Trophoblast cell (in vitro differentiated cells and primary cell): Measurements from ENCODE around the gene MEOX1.
A peak's percentile ranks its signal among the peaks of the same experiment; 100 is the strongest.
"Not testable (repeated sequence)": the region's sequence is repeated elsewhere in the genome, so short reads cannot be mapped to it uniquely, and the experiment has no call there.

Experiments used
- DNase-seq, 2 donors: peaks; one replicate each; pipeline ENCODE4 v3.0.0-alpha.2; 2016
- H2AFZ ChIP-seq: 2 replicates; pipeline ENCODE4 v1.6.1; 2013; ENCODE audit warnings: low read length, moderate library complexity, mild to moderate bottlenecking; ENCODE audit not compliant: insufficient read depth, poor library complexity
- H2AK5ac ChIP-seq: 2 replicates; pipeline ENCODE4 v1.6.1; 2013; ENCODE audit warnings: mild to moderate bottlenecking, low read length
- H2BK120ac ChIP-seq: 2 replicates; pipeline ENCODE4 v1.6.1; 2013; ENCODE audit warnings: low read length, mild to moderate bottlenecking, moderate library complexity; ENCODE audit not compliant: insufficient read depth, poor library complexity
- H2BK12ac ChIP-seq: 2 replicates; pipeline ENCODE4 v1.6.1; 2013; ENCODE audit warnings: mild to moderate bottlenecking, low read length, moderate library complexity
- H2BK5ac ChIP-seq: 2 replicates; pipeline ENCODE4 v1.6.1; 2013; ENCODE audit warnings: low read length, low read depth, moderate library complexity, mild to moderate bottlenecking; ENCODE audit not compliant: poor library complexity
- H3K14ac ChIP-seq: 2 replicates; pipeline ENCODE4 v1.6.1; 2013; ENCODE audit warnings: mild to moderate bottlenecking, low read length
- H3K18ac ChIP-seq: 2 replicates; pipeline ENCODE4 v1.6.1; 2013; ENCODE audit warnings: mild to moderate bottlenecking, low read length
- H3K23ac ChIP-seq: 2 replicates; pipeline ENCODE4 v1.6.1; 2013; ENCODE audit warnings: low read length
- H3K27ac ChIP-seq: 2 replicates; pipeline ENCODE4 v1.5.1; 2013; ENCODE audit warnings: low read depth, mild to moderate bottlenecking, inconsistent platforms, low read length, moderate library complexity
- H3K27me3 ChIP-seq: 2 replicates; pipeline ENCODE4 v1.6.1; 2013; ENCODE audit warnings: inconsistent platforms, mild to moderate bottlenecking, low read length, moderate library complexity; ENCODE audit not compliant: insufficient read depth
- H3K36me3 ChIP-seq, 2 experiments: 1 replicate in 1 of 2; 2 replicates in 1 of 2; pipeline ENCODE4 v1.6.1; 2013; ENCODE audit warnings: low read length in 2 of 2, mild to moderate bottlenecking in 2 of 2, moderate library complexity in 1 of 2; ENCODE audit not compliant: insufficient read depth in 2 of 2, control insufficient read depth in 1 of 2
- H3K4ac ChIP-seq: 2 replicates; pipeline ENCODE4 v1.6.1; 2013; ENCODE audit warnings: low read depth, mild to moderate bottlenecking, low read length, moderate library complexity
- H3K4me1 ChIP-seq, 2 experiments: 1 replicate in 1 of 2; 2 replicates in 1 of 2; pipeline ENCODE4 v1.6.1; 2013; ENCODE audit warnings: low read length in 2 of 2, mild to moderate bottlenecking in 2 of 2, moderate library complexity in 1 of 2; ENCODE audit not compliant: insufficient read depth in 2 of 2, control insufficient read depth in 1 of 2
- H3K4me2 ChIP-seq: 2 replicates; pipeline ENCODE4 v1.6.1; 2013; ENCODE audit warnings: inconsistent platforms, mild to moderate bottlenecking, low read length, moderate library complexity
- H3K4me3 ChIP-seq: 2 replicates; pipeline ENCODE4 v1.5.1; 2013; ENCODE audit warnings: mild to moderate bottlenecking, low read depth, low read length, inconsistent platforms
- H3K79me1 ChIP-seq: one replicate; pipeline ENCODE4 v1.6.1; 2013; ENCODE audit warnings: low read length
- H3K79me2 ChIP-seq: 2 replicates; pipeline ENCODE4 v1.6.1; 2013; ENCODE audit warnings: low read length, mild to moderate bottlenecking; ENCODE audit not compliant: control insufficient read depth, insufficient read depth, poor library complexity
- H3K9ac ChIP-seq: 2 replicates; pipeline ENCODE4 v1.6.1; 2013; ENCODE audit warnings: mild to moderate bottlenecking, low read length
- H3K9me3 ChIP-seq: 2 replicates; pipeline ENCODE4 v1.6.1; 2013; ENCODE audit warnings: low read depth, mild to moderate bottlenecking, control low read depth, inconsistent platforms, low read length; ENCODE audit not compliant: insufficient read depth
- H4K12ac ChIP-seq: 2 replicates; pipeline ENCODE4 v1.6.1; 2013; ENCODE audit warnings: low read depth, mild to moderate bottlenecking, low read length, moderate library complexity
- H4K8ac ChIP-seq: 2 replicates; pipeline ENCODE4 v1.6.1; 2013; ENCODE audit warnings: low read depth, mild to moderate bottlenecking, low read length, moderate library complexity
- H4K91ac ChIP-seq: one replicate; pipeline ENCODE4 v1.6.1; 2013; ENCODE audit warnings: low read depth, mild to moderate bottlenecking, low read length, moderate library complexity
- WGBS: extraction: QIAGEN DNeasy Blood & Tissue Kit; methylation state at CpG from one replicate; pipeline ENCODE4 v1.1.7; 2013; ENCODE audit warnings: missing lambda C conversion rate; ENCODE audit not compliant: insufficient read length, insufficient coverage; ENCODE audit errors: extremely low coverage; 5-methylcytosine and 5-hydroxymethylcytosine counted together

MEOX1 gene

GRCh38 chr17:43603321-43603720 is 58.4 kb downstream of the MEOX1 start:
- no peaks in the 10 kb centered on the region for H3K36me3 ChIP-seq
- H2BK120ac ChIP-seq, result no peak overlapping the region
- H4K91ac ChIP-seq, result no peak overlapping the region
- no peak overlapping the region for H2BK5ac ChIP-seq
- H3K79me1 ChIP-seq, result peaks cover 13% of the 10 kb centered on the region
- peaks cover 14 to 26% of the 10 kb centered on the region in 2 experiments for H3K4me1 ChIP-seq
- H2AK5ac ChIP-seq, result no peak overlapping the region
- no peak overlapping the region for H2AFZ ChIP-seq
- H4K8ac ChIP-seq, result no peak overlapping the region
- H3K4me2 ChIP-seq, result no peak overlapping the region
- H3K79me2 ChIP-seq, result no peaks in the 10 kb centered on the region
- H3K4me3 ChIP-seq, result no peak overlapping the region
- H2BK12ac ChIP-seq, result no peak overlapping the region
- WGBS, result no CpG with 5 or more reads among the region's 1 CpG
- no peak overlapping the region for H3K14ac ChIP-seq
- H3K23ac ChIP-seq, result no peak overlapping the region
- H3K9me3 ChIP-seq, result peaks cover 4% of the 10 kb centered on the region
- no peak overlapping the region for H3K18ac ChIP-seq
- no peaks in the 10 kb centered on the region for H3K27me3 ChIP-seq
- no peak overlapping the region for H3K9ac ChIP-seq
- H3K27ac ChIP-seq, result no peak overlapping the region
- no peak overlapping the region for H3K4ac ChIP-seq
- no peak overlapping the region for H4K12ac ChIP-seq
- no peak for DNase-seq

DNA sequence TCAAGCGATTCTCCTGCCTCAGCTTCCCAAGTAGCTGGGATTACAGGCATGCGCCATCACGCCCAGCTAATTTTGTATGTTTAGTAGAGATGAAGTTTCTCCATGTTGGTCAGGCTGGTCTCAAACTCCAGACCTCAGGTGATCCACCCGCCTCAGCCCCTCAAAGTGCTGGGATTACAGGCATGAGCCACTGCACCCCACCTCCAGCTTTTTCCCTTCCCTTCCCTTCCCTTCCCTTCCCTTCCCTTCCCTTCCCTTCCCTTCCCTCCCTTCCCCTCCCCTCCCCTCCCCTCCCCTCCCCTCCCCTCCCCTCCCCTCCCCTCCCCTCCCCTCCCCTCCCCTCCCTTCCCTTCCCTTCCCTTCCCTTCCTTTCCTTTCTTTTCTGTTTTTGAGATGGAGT is 59.2 kb downstream of the MEOX1 start:
- not testable (repeated sequence) for H2AFZ ChIP-seq, H3K27ac ChIP-seq, H3K9ac ChIP-seq, H3K79me2 ChIP-seq, DNase-seq, H2BK120ac ChIP-seq, H3K9me3 ChIP-seq, H2AK5ac ChIP-seq, H3K23ac ChIP-seq, H3K27me3 ChIP-seq, H3K4ac ChIP-seq, H3K18ac ChIP-seq, H4K91ac ChIP-seq, H3K4me3 ChIP-seq, H3K4me2 ChIP-seq, H4K12ac ChIP-seq, H3K14ac ChIP-seq, H4K8ac ChIP-seq, H2BK12ac ChIP-seq, H2BK5ac ChIP-seq, H3K36me3 ChIP-seq
- Histone ChIP-seq H3K4me1 (peaks cover 18 to 30% of the 10 kb centered on the region in 2 experiments), H3K79me1 (peaks cover 20% of the 10 kb centered on the region)
- WGBS, result no CpG with 5 or more reads among the region's 4 CpGs

GRCh38 chr17:43601280-43602039 is 60.3 kb downstream of the MEOX1 start:
- no peaks in the 10 kb centered on the region for H3K36me3 ChIP-seq
- H3K23ac ChIP-seq, result no peak overlapping the region
- H4K8ac ChIP-seq, result no peak overlapping the region
- no peak overlapping the region for H3K4me2 ChIP-seq
- no peak overlapping the region for H2AK5ac ChIP-seq
- peaks cover 1% of the 10 kb centered on the region for H3K79me2 ChIP-seq
- no peak for DNase-seq
- peaks cover 25% of the 10 kb centered on the region for H3K79me1 ChIP-seq
- no peaks in the 10 kb centered on the region for H3K27me3 ChIP-seq
- H2BK5ac ChIP-seq, result no peak overlapping the region
- H2BK120ac ChIP-seq, result peak overlapping the region; percentile 34
- peak overlapping the region; percentile 5 for H4K91ac ChIP-seq
- H3K27ac ChIP-seq, result no peak overlapping the region
- no CpG with 5 or more reads among the region's 10 CpGs for WGBS
- no peak overlapping the region for H3K14ac ChIP-seq
- H3K4me3 ChIP-seq, result no peak overlapping the region
- H3K9ac ChIP-seq, result no peak overlapping the region
- peaks cover 4% of the 10 kb centered on the region for H3K9me3 ChIP-seq
- peaks cover 22 to 34% of the 10 kb centered on the region in 2 experiments for H3K4me1 ChIP-seq
- peak overlapping the region; percentile 58 for H2BK12ac ChIP-seq
- H3K18ac ChIP-seq, result no peak overlapping the region
- no peak overlapping the region for H2AFZ ChIP-seq
- H4K12ac ChIP-seq, result no peak overlapping the region
- H3K4ac ChIP-seq, result no peak overlapping the region

DNA sequence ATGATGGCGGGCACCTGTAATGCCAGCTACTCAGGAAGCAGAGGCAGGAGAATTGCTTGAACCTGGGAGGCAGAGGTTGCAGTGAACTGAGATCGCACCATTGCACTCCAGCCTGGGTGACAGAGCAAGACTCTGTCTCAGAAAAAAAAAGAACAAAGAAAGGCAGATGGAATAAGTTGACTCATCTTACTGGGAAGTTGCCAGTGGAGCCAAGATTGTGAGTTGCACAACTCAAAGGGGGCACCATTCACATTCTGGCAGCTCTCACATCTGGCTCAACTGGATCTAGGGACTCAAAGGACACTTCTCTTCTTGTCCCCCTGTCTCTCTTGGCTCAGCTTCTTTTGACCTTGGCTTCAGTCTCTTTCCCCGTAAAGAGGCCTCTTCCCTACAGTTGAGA is 61.9 kb downstream of the MEOX1 start:
- no peak overlapping the region for H2AFZ ChIP-seq
- H4K12ac ChIP-seq, result no peak overlapping the region
- no peaks in the 10 kb centered on the region for H3K27me3 ChIP-seq
- no peak overlapping the region for H3K4me3 ChIP-seq
- no peak overlapping the region for H3K4me2 ChIP-seq
- H3K27ac ChIP-seq, result peak overlapping the region; percentile 8
- peak in 1 of 2 donors; percentile 28 for DNase-seq
- peaks cover 2% of the 10 kb centered on the region for H3K79me2 ChIP-seq
- no CpG with 5 or more reads among the region's 3 CpGs for WGBS
- no peak overlapping the region for H3K18ac ChIP-seq
- H2BK12ac ChIP-seq, result peak overlapping the region; percentile 72
- H3K4ac ChIP-seq, result no peak overlapping the region
- no peak overlapping the region for H2BK120ac ChIP-seq
- no peak overlapping the region for H2BK5ac ChIP-seq
- no peak overlapping the region for H3K9ac ChIP-seq
- H4K8ac ChIP-seq, result no peak overlapping the region
- peak overlapping the region; percentile 74 for H4K91ac ChIP-seq
- H3K4me1 ChIP-seq, result peaks cover 27 to 37% of the 10 kb centered on the region in 2 experiments
- peaks cover 33% of the 10 kb centered on the region for H3K79me1 ChIP-seq
- H3K23ac ChIP-seq, result no peak overlapping the region
- H2AK5ac ChIP-seq, result peak overlapping the region; percentile 50
- H3K9me3 ChIP-seq, result peaks cover 1% of the 10 kb centered on the region
- H3K14ac ChIP-seq, result peak overlapping the region; percentile 24
- no peaks in the 10 kb centered on the region for H3K36me3 ChIP-seq
